Neural progenitor cell (in vitro differentiated cells): ENCODE measurements around the gene GNG10. TPM values are rescaled to one million over a fixed set of nuclear protein-coding genes. Genes with fewer than 3 reads are reported as not detected.

Experiments used
- DNase-seq: peaks from one replicate; pipeline ENCODE4 v3.0.0-alpha.2; 2016; ENCODE audit warnings: low spot score
- H2AFZ ChIP-seq: fragments of 200-600 bp; sonication (generic); replicated peaks from 2 replicates; pipeline ENCODE4 v1.6.1; 2016; ENCODE audit warnings: antibody characterized with exemption
- H3F3A ChIP-seq: fragments of 200-600 bp; sonication (generic); 2 replicates; pipeline ENCODE4 v1.6.1; 2016; ENCODE audit warnings: antibody characterized with exemption, low read depth
- H3K27ac ChIP-seq: fragments of 200-600 bp; sonication (generic); 2 replicates; pipeline ENCODE4 v1.5.1; 2016; ENCODE audit warnings: mild to moderate bottlenecking
- H3K27me3 ChIP-seq: fragments of 200-600 bp; sonication (generic); 2 replicates; pipeline ENCODE4 v1.6.1; 2016; ENCODE audit warnings: mild to moderate bottlenecking, moderate library complexity
- H3K36me3 ChIP-seq: fragments of 200-600 bp; sonication (generic); 2 replicates; pipeline ENCODE4 v1.5.1; 2016
- H3K4me1 ChIP-seq: fragments of 200-600 bp; sonication (generic); 2 replicates; pipeline ENCODE4 v1.6.1; 2016; ENCODE audit warnings: mixed run types
- H3K4me2 ChIP-seq: fragments of 200-600 bp; sonication (generic); 2 replicates; pipeline ENCODE4 v1.6.1; 2016
- H3K4me3 ChIP-seq: fragments of 200-600 bp; sonication (generic); 2 replicates; pipeline ENCODE4 v1.5.1; 2016
- H3K79me2 ChIP-seq: fragments of 200-600 bp; sonication (generic); 2 replicates; pipeline ENCODE4 v1.6.1; 2016; ENCODE audit warnings: low read depth
- H3K9ac ChIP-seq: fragments of 200-600 bp; sonication (generic); 2 replicates; pipeline ENCODE4 v1.6.1; 2016
- H3K9me3 ChIP-seq: fragments of 200-600 bp; sonication (generic); 2 replicates; pipeline ENCODE4 v1.5.1; 2016; ENCODE audit warnings: low read depth
- H4K20me1 ChIP-seq: fragments of 200-600 bp; sonication (generic); 2 replicates; pipeline ENCODE4 v1.6.1; 2016; ENCODE audit warnings: low read depth
- H3K27ac Mint-ChIP-seq: 3 replicates; pipeline ENCODE4 v1.8.0; 2021; ENCODE audit warnings: mixed read lengths
- H3K27me3 Mint-ChIP-seq: 2 replicates; pipeline ENCODE4 v1.8.0; 2022; ENCODE audit warnings: low read depth, mild to moderate bottlenecking, inconsistent platforms, moderate library complexity, mixed read lengths; ENCODE audit not compliant: insufficient read depth
- H3K36me3 Mint-ChIP-seq: 3 replicates; pipeline ENCODE4 v1.8.0; 2021; ENCODE audit warnings: mixed read lengths
- H3K4me1 Mint-ChIP-seq: 3 replicates; pipeline ENCODE4 v1.8.0; 2021; ENCODE audit warnings: mixed read lengths
- H3K4me3 Mint-ChIP-seq: 3 replicates; pipeline ENCODE4 v1.8.0; 2021; ENCODE audit warnings: mild to moderate bottlenecking, moderate library complexity, mixed read lengths
- H3K9me3 Mint-ChIP-seq: 3 replicates; pipeline ENCODE4 v1.8.0; 2020; ENCODE audit warnings: mixed read lengths
- EZH2 ChIP-seq: fragments of 200-600 bp; sonication (generic); IDR thresholded peaks from 2 replicates; pipeline ENCODE4 v1.6.1; 2017; ENCODE audit warnings: antibody characterized with exemption, mild to moderate bottlenecking, moderate library complexity
- EZH2phosphoT487 ChIP-seq: fragments of 200-600 bp; sonication (generic); IDR thresholded peaks from 2 replicates; pipeline ENCODE4 v1.6.1; 2017; ENCODE audit warnings: antibody characterized with exemption
- total RNA-seq: library from RNA; depleted of rRNA; stranded (reverse); fragments of >200 nt; gene quantifications from 2 replicates; pipeline ENCODE4 v1.2.3, GENCODE V29; 2015; ENCODE audit warnings: low replicate concordance
- TF ChIP-seq, protein P1 (sequence below): fragments of 200-600 bp; sonication (generic); IDR thresholded peaks from 2 replicates; pipeline ENCODE4 v1.5.1; 2017; ENCODE audit warnings: antibody characterized with exemption, mild to moderate bottlenecking

GNG10 gene
- total RNA-seq, 1 donor from 2014 or later: 128 TPM

DNA sequence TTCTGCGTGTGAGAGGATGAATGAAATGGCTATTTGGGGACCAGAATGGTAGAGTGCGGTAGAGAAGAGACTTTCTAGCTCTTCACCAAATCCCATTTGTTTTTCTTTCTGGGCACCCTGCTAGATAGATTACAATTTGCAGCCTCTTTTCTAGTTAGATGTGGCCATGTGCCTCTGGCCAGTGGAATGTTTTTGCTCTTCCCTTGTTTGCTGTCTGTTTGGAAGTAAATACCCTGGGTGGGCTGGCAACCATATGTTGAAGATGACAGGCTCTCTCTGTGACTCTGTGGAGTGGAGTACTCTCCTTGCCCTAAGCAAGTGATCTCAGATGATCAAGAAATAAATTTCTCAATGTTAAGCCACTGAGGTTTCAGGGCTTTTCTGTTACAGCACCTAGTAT lies 12.9 kb downstream of the GNG10 start:
- no peaks in the 10 kb centered on the region for H3K4me1 Mint-ChIP-seq
- H3K27me3 Mint-ChIP-seq: peaks cover 2% of the 10 kb centered on the region
- no peaks in the 10 kb centered on the region for H3F3A ChIP-seq
- H3K4me1 ChIP-seq: no peaks in the 10 kb centered on the region
- no peak overlapping the region for H3K4me3 Mint-ChIP-seq
- H4K20me1 ChIP-seq: no peaks in the 10 kb centered on the region
- no peak overlapping the region for H3K27ac Mint-ChIP-seq
- H3K4me2 ChIP-seq: no peak overlapping the region
- no peak overlapping the region for H3K27ac ChIP-seq
- no peaks in the 10 kb centered on the region for H3K79me2 ChIP-seq
- H3K36me3 Mint-ChIP-seq: peaks cover 5% of the 10 kb centered on the region
- peaks cover 8% of the 10 kb centered on the region for H3K36me3 ChIP-seq
- no peaks in the 10 kb centered on the region for H3K27me3 ChIP-seq
- H3K9me3 ChIP-seq: no peaks in the 10 kb centered on the region
- no peak for DNase-seq
- H3K9me3 Mint-ChIP-seq: peaks cover 2% of the 10 kb centered on the region
- TF ChIP-seq, protein P1, sequence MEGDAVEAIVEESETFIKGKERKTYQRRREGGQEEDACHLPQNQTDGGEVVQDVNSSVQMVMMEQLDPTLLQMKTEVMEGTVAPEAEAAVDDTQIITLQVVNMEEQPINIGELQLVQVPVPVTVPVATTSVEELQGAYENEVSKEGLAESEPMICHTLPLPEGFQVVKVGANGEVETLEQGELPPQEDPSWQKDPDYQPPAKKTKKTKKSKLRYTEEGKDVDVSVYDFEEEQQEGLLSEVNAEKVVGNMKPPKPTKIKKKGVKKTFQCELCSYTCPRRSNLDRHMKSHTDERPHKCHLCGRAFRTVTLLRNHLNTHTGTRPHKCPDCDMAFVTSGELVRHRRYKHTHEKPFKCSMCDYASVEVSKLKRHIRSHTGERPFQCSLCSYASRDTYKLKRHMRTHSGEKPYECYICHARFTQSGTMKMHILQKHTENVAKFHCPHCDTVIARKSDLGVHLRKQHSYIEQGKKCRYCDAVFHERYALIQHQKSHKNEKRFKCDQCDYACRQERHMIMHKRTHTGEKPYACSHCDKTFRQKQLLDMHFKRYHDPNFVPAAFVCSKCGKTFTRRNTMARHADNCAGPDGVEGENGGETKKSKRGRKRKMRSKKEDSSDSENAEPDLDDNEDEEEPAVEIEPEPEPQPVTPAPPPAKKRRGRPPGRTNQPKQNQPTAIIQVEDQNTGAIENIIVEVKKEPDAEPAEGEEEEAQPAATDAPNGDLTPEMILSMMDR: no peak
- TF ChIP-seq EZH2 (no peak), EZH2phosphoT487 (no peak)
- no peak overlapping the region for H3K4me3 ChIP-seq
- H2AFZ ChIP-seq: no peak overlapping the region
- no peak overlapping the region for H3K9ac ChIP-seq

DNA sequence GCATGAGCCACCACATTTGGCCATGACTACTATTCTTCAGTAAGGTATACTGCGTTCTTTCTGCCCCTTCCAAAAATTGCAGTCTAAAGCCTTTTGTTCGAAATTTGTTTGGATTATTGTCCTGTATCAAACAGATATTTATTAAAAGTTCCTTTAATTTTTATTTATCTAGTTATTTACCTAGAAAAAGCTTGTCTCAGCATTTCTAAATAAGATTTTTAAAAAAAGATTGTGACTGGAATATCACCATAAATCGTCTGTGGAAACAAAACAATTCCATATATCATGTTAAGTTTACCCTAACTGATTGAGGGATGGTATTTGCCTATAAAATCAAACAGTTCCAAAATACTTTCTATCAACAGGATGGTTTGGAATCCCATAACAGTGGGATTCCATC lies 14.7 kb downstream of the GNG10 start:
- no peak for DNase-seq
- no peak overlapping the region for H2AFZ ChIP-seq
- Mint-ChIP-seq H3K27me3 (peaks cover 2% of the 10 kb centered on the region), H3K4me1 (no peaks in the 10 kb centered on the region), H3K36me3 (peaks cover 8% of the 10 kb centered on the region), H3K9me3 (peaks cover 6% of the 10 kb centered on the region), H3K27ac (no peak overlapping the region), H3K4me3 (no peak overlapping the region)
- no peaks in the 10 kb centered on the region for H3F3A ChIP-seq
- no peak overlapping the region for H3K9ac ChIP-seq
- no peaks in the 10 kb centered on the region for H3K27me3 ChIP-seq
- H3K27ac ChIP-seq: no peak overlapping the region
- no peaks in the 10 kb centered on the region for H3K36me3 ChIP-seq
- H3K4me2 ChIP-seq: no peak overlapping the region
- no peaks in the 10 kb centered on the region for H3K4me1 ChIP-seq
- no peaks in the 10 kb centered on the region for H3K79me2 ChIP-seq
- TF ChIP-seq EZH2 (no peak), EZH2phosphoT487 (no peak)
- TF ChIP-seq, protein P1: no peak
- no peaks in the 10 kb centered on the region for H3K9me3 ChIP-seq
- no peak overlapping the region for H3K4me3 ChIP-seq
- H4K20me1 ChIP-seq: no peaks in the 10 kb centered on the region

DNA sequence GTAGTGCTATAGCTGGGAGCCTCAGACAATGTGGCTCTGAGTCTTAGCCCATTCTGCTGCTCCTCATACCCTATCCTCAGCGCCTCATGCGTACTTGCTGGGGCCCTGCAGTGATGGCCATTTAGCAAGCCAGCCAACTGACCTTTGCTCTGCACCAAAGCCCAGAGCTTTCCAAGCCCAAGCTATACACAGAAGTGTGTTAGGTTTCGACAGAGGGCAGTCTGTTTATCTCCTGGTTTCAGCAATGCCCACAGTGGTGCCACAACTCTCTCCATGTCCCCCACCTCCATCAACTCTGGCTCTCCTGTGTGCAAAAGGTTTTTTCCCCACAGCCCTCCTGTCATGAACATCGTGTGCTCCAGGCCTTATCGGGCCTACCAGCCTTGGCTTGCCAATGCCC lies 16.9 kb downstream of the GNG10 start:
- H3F3A ChIP-seq: no peaks in the 10 kb centered on the region
- H3K79me2 ChIP-seq: no peaks in the 10 kb centered on the region
- no peaks in the 10 kb centered on the region for H3K9me3 ChIP-seq
- no peak overlapping the region for H2AFZ ChIP-seq
- no peak overlapping the region for H3K4me2 ChIP-seq
- H3K4me1 ChIP-seq: no peaks in the 10 kb centered on the region
- H3K4me1 Mint-ChIP-seq: no peaks in the 10 kb centered on the region
- H3K36me3 Mint-ChIP-seq: peaks cover 8% of the 10 kb centered on the region
- no peak overlapping the region for H3K9ac ChIP-seq
- no peaks in the 10 kb centered on the region for H4K20me1 ChIP-seq
- H3K27ac ChIP-seq: no peak overlapping the region
- H3K36me3 ChIP-seq: no peaks in the 10 kb centered on the region
- no peaks in the 10 kb centered on the region for H3K27me3 Mint-ChIP-seq
- TF ChIP-seq EZH2phosphoT487 (no peak), EZH2 (no peak)
- TF ChIP-seq, protein P1: no peak
- peaks cover 6% of the 10 kb centered on the region for H3K9me3 Mint-ChIP-seq
- H3K27ac Mint-ChIP-seq: peak overlapping the region; percentile 91
- no peaks in the 10 kb centered on the region for H3K27me3 ChIP-seq
- H3K4me3 Mint-ChIP-seq: no peak overlapping the region
- H3K4me3 ChIP-seq: no peak overlapping the region
- DNase-seq: no peak
